ENCODE results near the gene OPN1LW.

DNA sequence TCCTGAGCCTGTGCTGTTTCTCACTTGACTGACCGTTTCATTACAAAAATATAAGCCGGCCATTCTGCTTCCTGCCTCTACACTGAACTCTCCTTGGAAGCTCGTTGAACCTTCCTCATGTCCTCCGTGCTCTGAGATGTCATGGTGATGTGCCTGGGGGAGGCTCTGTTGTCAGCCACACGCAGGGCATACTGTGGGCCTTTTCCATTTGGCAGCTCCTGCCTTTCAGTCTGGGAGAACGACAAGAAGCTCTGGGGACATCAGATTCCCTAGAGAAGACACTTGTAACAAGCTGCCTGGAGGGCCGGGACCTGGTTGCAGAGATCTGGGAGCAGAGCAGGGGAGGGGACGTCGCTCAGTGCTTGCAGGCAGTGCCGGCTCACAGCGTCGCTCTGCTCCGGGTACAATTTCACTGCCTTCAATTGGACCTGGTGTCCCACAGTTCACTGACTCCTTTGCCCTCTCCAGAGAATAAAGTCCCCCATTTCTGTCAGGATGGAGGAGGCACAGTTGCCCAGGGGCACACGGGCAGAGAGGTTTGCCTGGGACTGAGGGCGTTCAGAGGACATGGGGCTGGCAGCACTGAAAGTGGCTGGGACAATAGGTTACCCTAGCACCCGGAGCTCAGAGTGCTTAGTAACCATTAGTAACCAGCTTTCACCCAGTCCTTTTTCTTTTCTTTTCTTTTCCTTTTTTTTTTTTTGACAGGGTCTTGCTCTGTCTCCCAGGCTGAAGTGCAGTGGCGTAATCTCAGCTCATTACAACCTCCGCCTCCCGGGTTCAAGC, 27.4 kb upstream of the OPN1LW start:
- TF ChIP-seq, protein P1, sequence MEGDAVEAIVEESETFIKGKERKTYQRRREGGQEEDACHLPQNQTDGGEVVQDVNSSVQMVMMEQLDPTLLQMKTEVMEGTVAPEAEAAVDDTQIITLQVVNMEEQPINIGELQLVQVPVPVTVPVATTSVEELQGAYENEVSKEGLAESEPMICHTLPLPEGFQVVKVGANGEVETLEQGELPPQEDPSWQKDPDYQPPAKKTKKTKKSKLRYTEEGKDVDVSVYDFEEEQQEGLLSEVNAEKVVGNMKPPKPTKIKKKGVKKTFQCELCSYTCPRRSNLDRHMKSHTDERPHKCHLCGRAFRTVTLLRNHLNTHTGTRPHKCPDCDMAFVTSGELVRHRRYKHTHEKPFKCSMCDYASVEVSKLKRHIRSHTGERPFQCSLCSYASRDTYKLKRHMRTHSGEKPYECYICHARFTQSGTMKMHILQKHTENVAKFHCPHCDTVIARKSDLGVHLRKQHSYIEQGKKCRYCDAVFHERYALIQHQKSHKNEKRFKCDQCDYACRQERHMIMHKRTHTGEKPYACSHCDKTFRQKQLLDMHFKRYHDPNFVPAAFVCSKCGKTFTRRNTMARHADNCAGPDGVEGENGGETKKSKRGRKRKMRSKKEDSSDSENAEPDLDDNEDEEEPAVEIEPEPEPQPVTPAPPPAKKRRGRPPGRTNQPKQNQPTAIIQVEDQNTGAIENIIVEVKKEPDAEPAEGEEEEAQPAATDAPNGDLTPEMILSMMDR (conservative IDR thresholded peaks at IDR 0.05; ENCODE audit: low read depth, low read length) = no peak
- no peak for TF ChIP-seq EZH2 (IDR thresholded peaks at IDR 0.05; ENCODE audit: borderline replicate concordance, low read depth, low read length, poor library complexity, severe bottlenecking)
